ENCODE results near the gene FAM222A.

FAM222A gene

DNA sequence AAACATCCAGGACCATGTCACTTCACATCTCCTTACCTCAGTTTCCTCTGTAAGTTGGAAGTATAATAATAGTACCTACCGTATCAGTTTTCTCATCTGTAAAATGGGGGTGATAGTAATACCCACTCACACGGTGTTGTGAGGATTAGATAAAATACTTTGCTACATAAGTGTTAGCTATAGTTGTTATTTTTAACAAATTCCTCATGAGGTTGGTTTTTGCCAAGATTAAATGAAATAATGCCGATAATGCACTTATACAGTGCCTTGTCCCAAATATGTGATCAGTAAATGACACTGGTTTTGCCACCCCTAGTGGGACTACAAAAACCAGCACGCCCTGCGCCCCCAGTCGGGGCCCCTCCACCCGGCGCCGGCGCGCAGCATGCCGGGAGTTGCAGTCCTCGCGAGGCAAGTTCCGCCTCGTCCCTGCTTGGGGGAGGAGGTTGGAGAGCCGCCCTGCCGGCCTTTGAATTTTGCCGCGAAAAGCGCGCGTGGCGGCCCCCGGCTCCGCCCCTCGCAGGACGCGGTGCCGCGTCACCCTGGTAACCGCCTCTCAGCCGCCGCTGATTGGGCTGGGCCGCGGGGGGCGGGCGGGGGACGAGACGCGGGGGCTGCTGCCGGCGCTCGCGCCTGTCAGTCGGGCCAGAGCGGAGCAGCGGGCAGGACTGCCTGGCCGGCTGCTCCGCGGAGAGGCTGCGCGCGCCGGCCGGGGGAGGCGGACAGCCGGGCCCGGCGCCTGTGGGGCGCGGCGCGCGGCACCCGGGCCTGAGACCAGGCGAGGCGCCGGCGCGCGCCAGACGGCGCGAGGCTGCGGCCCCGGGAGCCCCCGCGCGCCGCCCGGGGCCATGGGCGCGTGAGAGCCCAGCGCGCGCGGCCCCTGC lies at the start of gene FAM222A:
FAM222A (plus strand) TSS at position 639 of the 884 bp plus-strand sequence. CDS start 30,322 bp downstream, outside the sequence.
- Histone ChIP-seq H3K36me3 (no peaks in the 10 kb centered on the region), H3K4me1 (peaks cover 0 to 28% (median 20%) of the 10 kb centered on the region in 4 donors), H3K27me3 (peaks cover 5 to 84% of the 10 kb centered on the region in 2 donors), H3K9me3 (no peaks in the 10 kb centered on the region), H3K4me3 (peak within 1 kb of the TSS; percentile 61 to 83), H3K27ac (peak within 1 kb of the TSS in 1 of 2 donors; percentile 17)
- DNase-seq = peak; percentile 93 to 98
- TF ChIP-seq, protein P1, sequence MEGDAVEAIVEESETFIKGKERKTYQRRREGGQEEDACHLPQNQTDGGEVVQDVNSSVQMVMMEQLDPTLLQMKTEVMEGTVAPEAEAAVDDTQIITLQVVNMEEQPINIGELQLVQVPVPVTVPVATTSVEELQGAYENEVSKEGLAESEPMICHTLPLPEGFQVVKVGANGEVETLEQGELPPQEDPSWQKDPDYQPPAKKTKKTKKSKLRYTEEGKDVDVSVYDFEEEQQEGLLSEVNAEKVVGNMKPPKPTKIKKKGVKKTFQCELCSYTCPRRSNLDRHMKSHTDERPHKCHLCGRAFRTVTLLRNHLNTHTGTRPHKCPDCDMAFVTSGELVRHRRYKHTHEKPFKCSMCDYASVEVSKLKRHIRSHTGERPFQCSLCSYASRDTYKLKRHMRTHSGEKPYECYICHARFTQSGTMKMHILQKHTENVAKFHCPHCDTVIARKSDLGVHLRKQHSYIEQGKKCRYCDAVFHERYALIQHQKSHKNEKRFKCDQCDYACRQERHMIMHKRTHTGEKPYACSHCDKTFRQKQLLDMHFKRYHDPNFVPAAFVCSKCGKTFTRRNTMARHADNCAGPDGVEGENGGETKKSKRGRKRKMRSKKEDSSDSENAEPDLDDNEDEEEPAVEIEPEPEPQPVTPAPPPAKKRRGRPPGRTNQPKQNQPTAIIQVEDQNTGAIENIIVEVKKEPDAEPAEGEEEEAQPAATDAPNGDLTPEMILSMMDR (IDR thresholded peaks at IDR 0.05) = peak in 1 of 2 experiments; percentile 33
- intact Hi-C loops (cut with DNase I; ENCODE audit: low total_unique reads) = loop anchor here (5.0 to 10.0 kb wide), 2 partner anchors 169 to 259 kb away; partner anchors contain the start of gene GLTP

- H3K4me3 ChIP-seq = no peak overlapping the region
- H3K36me3 ChIP-seq = no peaks in the 10 kb centered on the region
- intact Hi-C loops (cut with DNase I; ENCODE audit: low total_unique reads) = no loop called here
- peaks cover 0 to 32% of the 10 kb centered on the region in 2 donors for H3K27me3 ChIP-seq
- H3K9me3 ChIP-seq = no peaks in the 10 kb centered on the region
- H3K4me1 ChIP-seq = no peaks in the 10 kb centered on the region
- TF ChIP-seq, protein P1 (IDR thresholded peaks at IDR 0.05) = no peak
- H3K27ac ChIP-seq = no peak overlapping the region
- no peak for DNase-seq
Observed at GRCh38 chr12:109664402-109664801, 49.2 kb upstream of the FAM222A start.

DNA sequence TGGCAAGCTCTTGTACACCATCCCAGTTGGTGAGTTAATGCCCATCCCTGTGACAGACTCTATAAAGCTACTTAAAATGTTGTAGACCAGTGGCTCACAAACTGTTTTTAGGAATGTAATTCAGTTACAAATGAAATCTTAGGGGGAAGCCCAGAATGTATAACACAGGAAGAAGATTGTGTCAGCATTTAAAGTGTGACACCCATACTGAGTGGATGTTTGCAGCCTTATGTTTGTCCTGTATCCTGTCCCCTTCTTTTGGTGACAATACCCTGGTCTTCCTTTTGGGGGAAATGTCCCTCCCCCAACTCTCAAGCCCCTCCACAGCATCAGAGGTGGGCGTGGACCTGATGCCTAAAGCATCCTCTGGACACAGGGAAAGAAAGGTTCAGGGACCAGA lies 47.6 kb upstream of the FAM222A start:
- intact Hi-C loops (cut with DNase I; ENCODE audit: low total_unique reads) = no loop called here
- Histone ChIP-seq H3K4me3 (no peak overlapping the region), H3K9me3 (no peaks in the 10 kb centered on the region), H3K36me3 (no peaks in the 10 kb centered on the region), H3K27me3 (peaks cover 0 to 45% of the 10 kb centered on the region in 2 donors), H3K27ac (no peak overlapping the region), H3K4me1 (no peaks in the 10 kb centered on the region)
- DNase-seq = no peak
- TF ChIP-seq, protein P1 (IDR thresholded peaks at IDR 0.05) = no peak

DNA sequence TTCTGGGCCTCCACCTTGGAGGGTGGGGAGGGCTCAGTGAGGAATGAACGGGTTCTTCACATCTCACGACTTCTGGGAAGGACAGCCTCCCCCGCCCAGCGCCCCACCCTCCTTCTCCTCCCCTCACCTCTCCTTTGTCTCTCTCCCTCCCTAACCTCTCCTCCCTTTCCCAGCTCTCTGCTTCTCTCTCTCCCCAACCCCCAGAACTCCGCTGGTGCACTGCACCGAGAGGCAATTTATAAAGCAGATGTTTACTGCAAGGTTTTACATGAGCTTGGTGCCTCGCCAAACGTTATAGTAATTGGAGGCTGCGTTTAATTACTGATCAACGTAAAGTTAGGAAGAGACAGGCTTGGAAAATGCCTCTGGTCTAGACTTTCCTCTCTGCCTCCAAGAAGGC lies 42.9 kb upstream of the FAM222A start:
- no peak for DNase-seq
- Histone ChIP-seq H3K4me3 (no peak overlapping the region), H3K27ac (no peak overlapping the region), H3K36me3 (no peaks in the 10 kb centered on the region), H3K27me3 (peaks cover 0 to 63% of the 10 kb centered on the region in 2 donors), H3K9me3 (peaks cover 0 to 5% (median 0%) of the 10 kb centered on the region in 3 donors), H3K4me1 (no peaks in the 10 kb centered on the region)
- intact Hi-C loops (cut with DNase I; ENCODE audit: low total_unique reads) = no loop called here
- TF ChIP-seq, protein P1 (IDR thresholded peaks at IDR 0.05) = no peak

GRCh38 chr12:109671502-109671901 lies 42.1 kb upstream of the FAM222A start:
- H3K36me3 ChIP-seq = no peaks in the 10 kb centered on the region
- no peaks in the 10 kb centered on the region for H3K4me1 ChIP-seq
- peaks cover 0 to 64% of the 10 kb centered on the region in 2 donors for H3K27me3 ChIP-seq
- TF ChIP-seq, protein P1 (IDR thresholded peaks at IDR 0.05) = no peak
- H3K4me3 ChIP-seq = no peak overlapping the region
- no peak overlapping the region for H3K27ac ChIP-seq
- peaks cover 0 to 5% (median 0%) of the 10 kb centered on the region in 3 donors for H3K9me3 ChIP-seq
- intact Hi-C loops (cut with DNase I; ENCODE audit: low total_unique reads) = no loop called here
- no peak for DNase-seq
